Measurements from ENCODE around the gene EVI5. TPM values are rescaled to one million over a fixed set of nuclear protein-coding genes. Genes with fewer than 3 reads are reported as not detected.

EVI5 gene
- total RNA-seq, 1 donor from 2014 or later = 17.4 TPM

- H3K4me3 ChIP-seq (ENCODE audit: low read depth, low read length) = no peak overlapping the region
- DNase-seq (ENCODE audit: low read depth) = no peak
- no peaks in the 10 kb centered on the region for H3K27me3 ChIP-seq (ENCODE audit: control insufficient read depth, insufficient read depth, low read length)
- no peak for TF ChIP-seq CTCF (IDR thresholded peaks at IDR 0.05; ENCODE audit: insufficient read depth, low read length, poor library complexity, severe bottlenecking)
- H3K36me3 ChIP-seq (ENCODE audit: control insufficient read depth, insufficient read depth, low read length) = no peaks in the 10 kb centered on the region
Measured at GRCh38 chr1:92691925-92692324, 93.0 kb downstream of the EVI5 start.

- DNase-seq (ENCODE audit: low read depth) = no peak
- Histone ChIP-seq H3K36me3 (ENCODE audit: control insufficient read depth, insufficient read depth, low read length) (no peaks in the 10 kb centered on the region), H3K4me3 (ENCODE audit: low read depth, low read length) (no peak overlapping the region), H3K27me3 (ENCODE audit: control insufficient read depth, insufficient read depth, low read length) (no peaks in the 10 kb centered on the region)
- TF ChIP-seq CTCF (IDR thresholded peaks at IDR 0.05; ENCODE audit: insufficient read depth, low read length, poor library complexity, severe bottlenecking) = no peak
Measured at GRCh38 chr1:92690212-92690906, 94.5 kb downstream of the EVI5 start.

- H3K36me3 ChIP-seq (ENCODE audit: control insufficient read depth, insufficient read depth, low read length) = no peaks in the 10 kb centered on the region
- H3K4me3 ChIP-seq (ENCODE audit: low read depth, low read length) = no peak overlapping the region
- no peaks in the 10 kb centered on the region for H3K27me3 ChIP-seq (ENCODE audit: control insufficient read depth, insufficient read depth, low read length)
- no peak for TF ChIP-seq CTCF (IDR thresholded peaks at IDR 0.05; ENCODE audit: insufficient read depth, low read length, poor library complexity, severe bottlenecking)
- DNase-seq (ENCODE audit: low read depth) = no peak
Measured at GRCh38 chr1:92679980-92680379, 104.9 kb downstream of the EVI5 start.

GRCh38 chr1:92663775-92664174 lies 121.1 kb downstream of the EVI5 start:
- H3K36me3 ChIP-seq (ENCODE audit: control insufficient read depth, insufficient read depth, low read length) = no peaks in the 10 kb centered on the region
- DNase-seq (ENCODE audit: low read depth) = no peak

GRCh38 chr1:92662048-92662447 lies 122.9 kb downstream of the EVI5 start:
- H3K27me3 ChIP-seq (ENCODE audit: control insufficient read depth, insufficient read depth, low read length) = no peaks in the 10 kb centered on the region
- DNase-seq (ENCODE audit: low read depth) = no peak
- no peak for TF ChIP-seq CTCF (IDR thresholded peaks at IDR 0.05; ENCODE audit: insufficient read depth, low read length, poor library complexity, severe bottlenecking)
- H3K36me3 ChIP-seq (ENCODE audit: control insufficient read depth, insufficient read depth, low read length) = no peaks in the 10 kb centered on the region
- H3K4me3 ChIP-seq (ENCODE audit: low read depth, low read length) = no peak overlapping the region

More at GRCh38 chr1:92663775-92664174, 121.1 kb downstream of the EVI5 start:
- TF ChIP-seq CTCF (IDR thresholded peaks at IDR 0.05; ENCODE audit: insufficient read depth, low read length, poor library complexity, severe bottlenecking) = no peak
- H3K27me3 ChIP-seq (ENCODE audit: control insufficient read depth, insufficient read depth, low read length) = no peaks in the 10 kb centered on the region
- H3K4me3 ChIP-seq (ENCODE audit: low read depth, low read length) = no peak overlapping the region

- no peak for TF ChIP-seq CTCF (IDR thresholded peaks at IDR 0.05; ENCODE audit: insufficient read depth, low read length, poor library complexity, severe bottlenecking)
Measured at GRCh38 chr1:92657701-92658100, 127.2 kb downstream of the EVI5 start.

More at GRCh38 chr1:92657701-92658100, 127.2 kb downstream of the EVI5 start:
- Histone ChIP-seq H3K27me3 (ENCODE audit: control insufficient read depth, insufficient read depth, low read length) (no peaks in the 10 kb centered on the region), H3K36me3 (ENCODE audit: control insufficient read depth, insufficient read depth, low read length) (no peaks in the 10 kb centered on the region), H3K4me3 (ENCODE audit: low read depth, low read length) (no peak overlapping the region)
- no peak for DNase-seq (ENCODE audit: low read depth)
